Activated naive CD4-positive, alpha-beta T cell (primary cell): ENCODE results near the gene PPP2R3C.
"Not testable (repeated sequence)": the region's sequence is repeated elsewhere in the genome, so short reads cannot be mapped to it uniquely, and the experiment has no call there.

ENCODE experiments used
- DNase-seq, 4 experiments: peaks; one replicate each; lab custom pipeline; 2025; lab: John Stamatoyannopoulos, UW

Gene PPP2R3C

DNA sequence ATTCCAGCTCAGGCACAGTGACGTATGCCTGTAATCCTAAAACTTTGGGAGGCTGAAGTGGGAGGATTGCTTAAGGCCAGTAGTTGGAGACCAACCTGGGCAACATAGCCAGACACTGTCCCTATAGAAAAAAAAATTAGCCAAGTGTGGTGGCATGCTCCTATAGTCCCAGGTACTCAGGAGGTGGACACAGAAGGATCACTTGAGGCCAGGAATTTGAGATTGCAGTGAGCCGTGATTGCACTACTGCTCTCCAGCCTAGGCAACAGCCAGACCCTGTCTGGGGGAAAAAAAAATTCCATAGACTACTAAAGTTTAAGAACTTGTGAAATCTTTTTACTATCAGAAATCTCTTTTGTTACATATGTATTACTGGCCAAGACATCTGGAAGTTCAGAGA, 69.2 kb downstream of the PPP2R3C start:
- no peak for DNase-seq

DNA sequence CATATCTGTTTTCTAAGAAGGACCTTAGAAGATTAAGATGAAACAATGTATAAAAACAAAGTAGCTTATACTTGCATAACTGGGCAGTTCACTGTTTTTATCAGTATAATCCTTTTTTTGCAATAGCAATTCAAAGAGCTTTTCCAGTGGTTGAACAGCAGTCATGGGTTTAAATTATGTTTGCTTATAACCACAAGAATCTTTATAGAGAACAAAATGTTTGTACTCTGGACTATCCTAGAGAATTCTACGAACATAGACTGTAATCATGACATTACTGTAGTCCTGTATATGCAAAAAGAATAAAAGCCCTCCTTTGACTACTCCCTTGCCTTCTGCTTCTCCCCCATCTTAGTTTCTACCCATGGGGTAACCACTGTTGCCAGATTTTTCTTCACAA, 70.0 kb downstream of the PPP2R3C start:
- no peak for DNase-seq

DNA sequence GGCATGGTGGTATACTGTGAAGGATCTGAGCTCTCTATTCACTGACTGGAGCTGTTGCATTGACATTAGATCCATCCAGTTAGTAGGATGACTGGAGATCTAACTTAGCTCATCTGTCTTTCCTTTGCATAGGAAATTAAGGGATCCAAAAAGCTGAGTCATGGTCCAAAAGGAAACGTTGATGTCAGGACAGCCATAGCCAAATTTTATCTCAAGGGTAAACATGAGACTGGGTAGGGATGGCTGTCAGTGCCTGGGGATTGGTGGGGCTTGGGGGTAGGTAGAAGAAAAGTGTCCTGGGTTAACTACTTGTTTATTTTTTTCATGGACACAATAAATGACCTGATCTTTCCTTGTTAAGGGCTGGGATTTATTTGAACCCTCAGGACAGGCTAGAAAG, 71.1 kb downstream of the PPP2R3C start:
- no peak for DNase-seq

GRCh38 chr14:35047976-35048513, 73.7 kb downstream of the PPP2R3C start:
- no peak for DNase-seq

GRCh38 chr14:35046751-35047536, 74.8 kb downstream of the PPP2R3C start:
- peak in 2 of 4 experiments; percentile 29 to 34 for DNase-seq

DNA sequence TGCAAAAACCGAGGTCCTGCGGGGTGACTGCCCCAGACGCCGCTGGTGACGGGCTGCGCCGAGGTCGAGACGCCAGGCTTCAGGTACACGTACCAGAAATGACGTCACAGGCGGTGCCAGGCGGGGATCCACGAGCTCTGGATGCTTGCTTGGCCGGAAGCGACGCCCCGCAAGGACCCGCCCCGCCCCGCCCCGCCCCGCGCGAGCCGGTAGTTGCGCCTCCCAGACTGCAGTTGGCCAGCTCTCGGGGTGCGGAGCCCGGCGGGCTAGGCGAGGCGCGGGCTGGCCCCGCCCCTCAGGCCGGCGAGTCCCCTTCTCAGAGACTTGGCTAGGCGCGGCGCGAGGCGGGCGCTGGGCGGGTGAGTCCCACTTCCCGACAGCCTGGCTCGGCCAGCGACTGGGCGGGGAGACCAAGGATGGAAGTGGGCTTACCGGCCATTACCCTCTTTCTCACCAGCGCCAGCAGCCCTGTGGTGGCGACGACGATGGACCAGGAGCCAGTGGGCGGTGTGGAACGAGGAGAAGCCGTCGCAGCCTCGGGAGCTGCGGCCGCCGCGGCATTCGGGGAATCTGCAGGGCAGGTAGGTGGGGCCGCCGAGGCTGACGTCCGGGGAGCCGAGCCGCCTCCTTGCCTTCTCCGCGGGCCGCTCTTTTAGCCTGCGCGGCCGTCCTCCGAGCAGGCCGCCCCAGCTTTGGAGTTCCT, 75.6 kb downstream of the PPP2R3C start, which contains the start of gene FAM177A1:
Gene FAM177A1, plus strand, starts transcription at position 225 of the 703 bp plus-strand sequence. Its CDS starts 192 bp downstream, at position 417.
- DNase-seq: peak; percentile 90 to 98 (median 95)

GRCh38 chr14:35045798-35046047, 76.1 kb downstream of the PPP2R3C start:
- DNase-seq: no peak

DNA sequence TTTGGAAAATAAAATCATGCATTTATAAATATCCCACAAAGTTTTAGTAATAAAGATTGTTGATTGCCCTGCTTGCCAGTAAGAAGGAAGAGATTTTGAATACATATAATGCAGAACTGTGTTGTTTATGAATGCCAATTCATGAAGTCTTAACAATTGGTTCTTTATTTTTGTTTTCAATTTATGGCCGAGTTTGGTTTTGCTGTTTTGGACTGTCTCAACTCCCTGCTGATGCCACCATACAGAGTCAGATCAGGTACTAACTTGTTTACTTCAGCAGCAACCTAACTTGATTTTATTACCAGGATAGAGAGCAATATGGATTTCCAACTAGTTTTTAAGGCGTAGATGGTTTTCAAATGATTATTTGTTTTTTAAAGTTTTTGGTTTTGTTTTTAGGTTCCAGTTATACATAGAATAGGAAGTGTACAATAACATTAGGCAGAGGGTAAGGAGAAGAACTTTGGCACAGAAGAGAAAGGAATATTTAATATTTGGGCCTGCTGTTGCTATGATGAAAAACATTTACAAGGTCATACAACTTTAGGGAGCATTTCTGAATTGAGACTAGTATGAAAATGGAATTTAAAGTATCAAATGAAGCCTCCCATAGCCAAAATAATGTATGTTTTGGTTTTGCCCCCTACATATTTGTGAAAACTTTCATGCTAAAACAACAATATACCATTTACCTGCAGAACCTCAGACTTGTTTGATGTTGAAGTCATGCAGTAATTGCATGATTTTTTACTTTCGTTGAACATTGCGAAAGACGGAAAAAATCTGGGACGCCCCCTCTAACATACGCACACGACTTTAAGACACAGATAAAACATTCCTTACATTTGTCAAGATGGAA, 76.6 kb downstream of the PPP2R3C start:
- DNase-seq: no peak

GRCh38 chr14:35043046-35043445, 78.7 kb downstream of the PPP2R3C start:
- no peak for DNase-seq

GRCh38 chr14:35042632-35043031, 79.2 kb downstream of the PPP2R3C start:
- no peak for DNase-seq

- DNase-seq: not testable (repeated sequence)
These were observed 83.5 kb downstream of the PPP2R3C start for GRCh38 chr14:35038312-35038711.
